Pulmonary artery endothelial cell (primary cell): ENCODE data around the gene HNRNPH2. TPM values are rescaled to one million over a fixed set of nuclear protein-coding genes. Genes with fewer than 3 reads are reported as not detected.

Experiments used
- DNase-seq: peaks from one replicate; pipeline ENCODE4 v3.0.0-alpha.2; 2011; ENCODE audit warnings: low read depth, low spot score
- total RNA-seq: library from RNA; depleted of rRNA; stranded (reverse); fragments of >200 nt; gene quantifications from 2 replicates; pipeline ENCODE4 v1.2.3, GENCODE V29; 2014

The HNRNPH2 gene, protein sequence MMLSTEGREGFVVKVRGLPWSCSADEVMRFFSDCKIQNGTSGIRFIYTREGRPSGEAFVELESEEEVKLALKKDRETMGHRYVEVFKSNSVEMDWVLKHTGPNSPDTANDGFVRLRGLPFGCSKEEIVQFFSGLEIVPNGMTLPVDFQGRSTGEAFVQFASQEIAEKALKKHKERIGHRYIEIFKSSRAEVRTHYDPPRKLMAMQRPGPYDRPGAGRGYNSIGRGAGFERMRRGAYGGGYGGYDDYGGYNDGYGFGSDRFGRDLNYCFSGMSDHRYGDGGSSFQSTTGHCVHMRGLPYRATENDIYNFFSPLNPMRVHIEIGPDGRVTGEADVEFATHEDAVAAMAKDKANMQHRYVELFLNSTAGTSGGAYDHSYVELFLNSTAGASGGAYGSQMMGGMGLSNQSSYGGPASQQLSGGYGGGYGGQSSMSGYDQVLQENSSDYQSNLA
- total RNA-seq, result 102 and 106 TPM in 2 replicates

DNA sequence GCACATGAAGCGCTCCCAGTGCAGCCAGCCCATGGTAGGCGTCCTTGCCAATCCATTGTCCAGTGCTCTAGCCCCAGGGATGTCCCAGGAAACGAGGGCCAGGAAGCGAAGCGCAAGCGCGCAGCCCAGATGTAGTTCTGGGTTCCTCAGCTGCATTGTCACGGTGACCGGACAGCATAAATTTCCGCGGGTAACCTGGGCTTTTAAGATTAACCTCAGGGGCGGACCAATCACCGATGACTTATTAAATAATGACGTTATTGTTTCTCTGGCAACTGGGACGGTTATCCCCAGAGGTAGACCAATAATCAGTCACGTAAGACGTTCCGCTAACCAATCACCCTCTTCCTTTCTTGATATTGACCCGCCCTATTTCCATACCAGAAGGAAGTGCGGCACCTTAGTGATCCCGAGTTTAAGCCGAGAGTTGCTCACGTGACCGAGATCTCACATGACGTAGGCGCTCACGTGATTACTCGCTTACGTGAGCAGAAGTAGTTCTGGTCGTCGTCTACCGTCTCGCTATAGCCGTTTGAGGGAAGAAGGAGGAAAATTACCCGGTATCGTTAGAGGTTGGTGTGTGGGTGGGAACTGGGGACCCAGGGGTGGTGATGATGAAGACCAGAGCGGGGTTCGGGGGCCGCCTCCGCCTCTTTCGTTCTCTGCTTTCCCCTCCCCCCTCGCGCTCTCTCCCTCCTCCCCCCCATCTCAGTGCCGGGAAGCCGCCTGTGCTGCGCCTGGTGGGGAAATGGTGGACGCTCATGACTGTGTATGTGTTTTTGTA is at the start of gene HNRNPH2, which contains the start of gene GLA:
TSS of gene HNRNPH2 (plus strand) at position 475 of the 784 bp plus-strand sequence. CDS start 3,767 bp downstream, outside the sequence.
TSS of gene GLA (minus strand) at position 178 of the 784 bp plus-strand sequence. CDS start at position 156, 22 bp downstream.
- DNase-seq, result peak; percentile 94

DNA sequence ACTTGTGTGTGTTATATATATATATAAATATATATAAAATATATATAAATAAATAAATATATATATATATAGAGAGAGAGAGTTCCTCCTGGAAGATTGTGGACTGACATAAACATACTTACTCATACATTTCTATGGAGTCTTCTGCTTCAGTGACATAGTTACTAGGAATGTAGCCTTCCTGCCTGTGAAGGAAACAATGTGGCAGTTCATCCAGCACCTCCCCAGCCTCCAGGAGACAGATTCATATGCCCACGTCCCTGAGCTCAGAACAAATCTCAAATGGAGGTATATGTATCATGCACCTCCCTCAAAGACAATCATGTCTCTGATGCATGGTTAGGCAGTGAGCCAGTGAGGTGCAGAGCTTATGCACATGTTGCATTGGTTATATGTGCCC is 48.1 kb upstream of the HNRNPH2 start:
- no peak for DNase-seq

GRCh38 chrX:101360390-101360789 is 47.6 kb upstream of the HNRNPH2 start:
- DNase-seq, result no peak

DNA sequence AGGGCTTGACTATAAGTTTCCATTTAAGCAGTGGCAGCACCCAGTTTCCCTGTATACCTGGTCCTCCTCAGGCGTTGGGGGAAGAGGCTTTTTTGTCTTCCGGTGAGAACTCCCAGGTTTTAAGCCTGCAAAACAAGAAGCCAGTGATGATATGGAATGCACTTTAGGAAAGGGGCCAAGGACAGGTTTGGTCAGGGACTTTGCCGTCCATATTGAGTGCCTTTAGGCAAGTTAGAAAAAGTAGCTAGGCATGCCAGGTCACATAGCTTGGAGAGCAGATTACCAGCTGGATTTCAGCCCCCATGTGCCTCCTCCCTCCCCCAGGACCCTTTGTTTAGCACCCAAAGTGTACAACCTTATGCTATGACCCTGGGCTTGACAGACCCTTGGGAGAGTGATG is 45.9 kb upstream of the HNRNPH2 start:
- DNase-seq, result no peak

DNA sequence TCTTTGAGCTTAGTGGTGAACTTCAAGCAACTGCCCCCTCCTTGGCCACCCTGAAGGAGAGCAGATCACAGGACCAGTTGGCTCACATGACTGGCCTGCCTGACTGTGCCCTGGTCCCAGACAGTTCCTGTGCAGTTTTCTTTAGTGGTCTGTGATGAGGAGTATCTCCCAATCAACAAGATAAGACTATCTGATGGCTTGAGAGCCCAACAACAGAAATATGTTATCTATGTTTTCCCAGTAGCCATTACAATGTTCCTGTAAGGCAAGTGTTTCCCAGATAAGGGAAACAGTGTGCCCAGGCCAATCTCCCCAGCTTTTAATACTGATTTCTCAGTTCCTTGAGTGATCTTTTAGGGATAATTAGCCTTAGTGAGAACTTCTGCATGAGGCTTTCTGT is 45.3 kb upstream of the HNRNPH2 start:
- no peak for DNase-seq

GRCh38 chrX:101365301-101365795 is 42.7 kb upstream of the HNRNPH2 start:
- DNase-seq, result no peak

GRCh38 chrX:101368800-101369199 is 39.2 kb upstream of the HNRNPH2 start:
- no peak for DNase-seq

DNA sequence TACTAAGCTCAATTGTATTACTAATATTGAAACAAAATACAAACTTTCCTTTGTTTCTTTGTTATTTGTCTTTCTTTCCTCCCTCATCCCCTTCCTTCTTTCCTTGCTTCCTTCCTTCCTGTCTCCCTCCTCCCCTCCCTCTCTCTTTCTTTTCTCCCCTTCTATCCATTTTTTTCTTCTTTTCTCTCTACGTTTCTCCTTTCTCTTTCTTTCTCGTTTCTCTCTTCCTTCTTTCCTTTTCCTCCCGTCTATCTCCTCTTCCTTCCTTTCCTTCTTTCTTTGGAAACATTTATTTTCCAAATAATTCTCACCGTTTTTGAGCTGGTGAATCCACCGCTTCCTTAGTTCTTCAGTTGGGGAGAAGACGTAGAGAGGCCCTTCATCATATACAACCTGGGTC is 38.3 kb upstream of the HNRNPH2 start:
- no peak for DNase-seq

GRCh38 chrX:101370888-101371504 is 37.0 kb upstream of the HNRNPH2 start:
- DNase-seq, result no peak

DNA sequence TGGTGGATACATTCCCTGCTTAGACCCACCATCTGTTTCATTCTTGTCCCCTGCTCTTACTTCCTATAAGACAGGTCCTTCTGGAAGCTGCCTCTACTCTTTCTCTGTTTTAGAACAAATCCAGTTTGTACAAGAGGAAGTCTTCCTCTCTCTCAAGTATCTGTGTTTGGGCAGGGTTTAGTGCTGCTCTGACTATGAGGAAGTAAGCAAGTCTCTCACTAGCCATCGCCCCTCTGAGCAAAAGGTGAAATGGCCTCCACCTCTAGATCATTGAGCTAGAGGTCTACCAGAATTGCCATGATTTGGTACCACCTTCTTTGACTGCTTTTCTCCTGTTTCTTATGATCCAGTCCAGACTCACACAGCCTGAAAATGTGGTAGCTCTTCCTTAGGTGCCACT is 30.5 kb upstream of the HNRNPH2 start:
- DNase-seq, result no peak

GRCh38 chrX:101383679-101384205 is 24.3 kb upstream of the HNRNPH2 start:
- no peak for DNase-seq

DNA sequence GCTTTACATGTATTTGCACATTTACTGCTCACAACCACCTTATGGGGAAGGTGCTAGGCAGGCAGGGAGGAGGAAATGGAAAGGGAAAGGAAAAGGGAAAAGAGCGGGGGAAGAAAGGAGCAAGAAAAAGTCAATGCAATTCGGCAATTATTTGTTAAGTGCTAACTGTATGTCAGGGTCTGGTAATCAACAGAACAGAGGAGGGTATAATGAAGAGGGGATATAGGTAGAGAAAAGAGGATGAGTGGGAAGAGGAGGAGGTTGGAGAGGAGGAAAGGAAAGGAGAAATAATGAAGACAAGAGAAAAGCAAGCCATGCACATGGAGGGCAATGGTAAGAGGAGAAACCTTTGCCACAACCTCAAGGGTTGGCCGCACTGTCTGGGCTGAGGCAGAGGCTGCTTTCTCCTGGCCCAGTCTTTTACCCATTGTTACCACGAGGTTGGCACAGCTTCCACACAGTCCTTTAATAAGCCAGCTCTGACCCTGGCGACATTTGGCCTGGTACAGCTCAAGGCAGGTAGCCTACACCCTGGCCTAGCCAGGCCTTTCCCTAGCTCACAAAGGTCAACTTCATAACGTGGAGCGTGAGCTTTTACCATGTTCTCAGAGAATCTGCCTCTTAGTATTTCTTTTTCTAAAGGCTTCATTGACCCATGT is 22.9 kb upstream of the HNRNPH2 start:
- DNase-seq, result no peak

DNA sequence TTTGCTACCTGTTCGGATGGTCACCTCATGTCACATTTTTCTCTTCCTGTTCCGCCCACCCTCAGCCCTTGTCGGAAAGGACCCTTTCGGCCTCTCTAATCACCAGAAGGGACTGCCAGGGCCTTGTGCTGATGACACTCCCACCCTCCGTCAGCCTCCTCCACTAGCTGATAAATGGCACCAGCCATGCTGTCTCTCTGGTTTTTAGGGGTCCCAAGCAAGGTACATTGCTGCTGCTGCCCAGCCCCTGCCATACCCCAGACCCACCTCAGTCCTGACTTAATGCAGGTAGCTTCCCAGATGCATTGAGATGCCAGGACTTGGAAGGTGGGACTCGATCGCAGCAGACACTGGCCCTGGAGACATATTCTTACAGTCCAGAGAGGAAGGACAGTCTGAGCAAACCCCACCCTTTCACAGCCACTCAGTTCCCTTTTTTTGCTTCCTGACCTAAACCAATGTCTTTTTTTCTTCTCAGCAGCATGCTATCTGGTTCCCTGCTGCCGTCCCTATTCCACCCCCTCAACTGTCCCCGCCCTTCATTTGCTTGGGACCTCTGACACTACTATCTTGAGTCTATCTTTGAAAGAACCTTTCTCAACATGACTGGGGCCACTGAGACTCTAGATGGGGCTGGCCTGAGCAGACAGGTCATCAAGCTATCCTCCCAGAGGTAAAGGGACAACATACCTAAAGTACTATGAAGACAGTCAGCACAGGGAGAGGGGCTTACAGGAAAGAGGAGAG is 22.1 kb upstream of the HNRNPH2 start, which contains the start of gene BTK:
TSS of gene BTK (minus strand) at position 397 of the 747 bp plus-strand sequence. CDS start 10,907 bp downstream, outside the sequence.
- DNase-seq, result no peak

GRCh38 chrX:101386542-101386885 is 21.5 kb upstream of the HNRNPH2 start:
- DNase-seq, result no peak

- no peak for DNase-seq
These were observed 19.4 kb upstream of the HNRNPH2 start for GRCh38 chrX:101388604-101389003.

GRCh38 chrX:101390664-101391525 is 17.1 kb upstream of the HNRNPH2 start, which contains the start of gene RPL36A:
TSS of gene RPL36A (plus strand) at chrX:101391011. CDS start at chrX:101391044, 33 bp downstream.
- DNase-seq, result peak; percentile 63

DNA sequence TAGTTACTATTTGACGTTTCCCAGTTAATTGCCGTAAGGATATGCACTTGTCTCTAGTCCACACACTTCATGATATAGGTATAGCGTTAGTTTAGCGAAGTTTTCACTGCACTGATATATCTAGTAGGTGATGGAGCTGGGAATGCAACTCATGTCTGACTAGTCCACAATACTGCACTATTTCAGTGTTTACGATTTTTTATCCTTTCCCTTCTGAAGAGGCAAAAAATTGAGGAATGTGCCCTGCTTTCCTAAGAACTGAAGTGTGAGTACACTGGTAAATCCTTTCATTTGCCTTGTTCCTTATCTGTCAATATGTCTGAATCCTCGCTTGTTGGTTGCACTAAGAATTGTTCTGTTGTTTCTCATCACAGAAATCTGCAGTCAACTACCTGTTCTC is 16.2 kb upstream of the HNRNPH2 start:
- DNase-seq, result no peak

DNA sequence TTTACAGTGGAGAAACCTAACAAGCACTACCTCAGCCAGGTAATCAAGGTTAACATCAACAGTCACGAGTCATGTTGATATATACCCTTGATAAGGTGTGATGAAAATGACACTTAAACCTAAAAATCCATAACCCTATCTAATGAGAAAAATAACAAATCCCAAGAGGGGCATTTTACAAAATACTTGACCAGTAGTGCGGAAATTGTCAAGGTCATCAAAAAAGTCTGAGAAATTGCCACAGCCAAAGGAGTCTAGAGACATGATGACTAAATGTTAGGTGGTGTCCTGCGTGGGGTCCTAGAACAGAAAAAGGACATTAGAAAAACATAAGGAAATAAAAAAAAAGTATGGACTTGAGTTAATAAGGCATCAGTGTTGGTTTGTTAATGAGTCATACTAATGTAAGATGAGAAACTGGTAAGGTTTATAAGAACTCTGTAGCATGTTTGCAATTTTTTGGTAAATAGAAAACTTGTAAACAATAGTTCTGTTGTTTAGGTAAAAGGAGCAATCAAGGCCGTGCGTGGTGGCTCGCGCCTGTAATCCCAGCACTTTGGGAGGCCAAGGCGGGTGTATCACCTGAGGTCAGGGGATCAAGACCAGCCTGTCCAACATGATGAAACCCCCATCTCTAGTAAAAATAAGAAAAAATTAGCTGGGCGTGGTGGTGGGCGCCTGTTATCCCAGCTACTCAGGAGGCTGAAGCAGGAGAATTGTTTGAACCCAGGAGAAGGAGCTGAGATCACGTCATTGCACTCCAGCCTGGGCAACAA is 14.3 kb upstream of the HNRNPH2 start:
- no peak for DNase-seq
